Activated B cell treated with CpG ODN at 0.5 μM for 24 hours (primary cell): ENCODE data around the gene ASTN1. TPM values are rescaled to one million over a fixed set of nuclear protein-coding genes. Genes with fewer than 3 reads are reported as not detected.

Source experiments
- ATAC-seq: fragments of 200-7000 bp; cut with Tn5 transposase; one replicate; pipeline ENCODE4 v1.10.0; 2021; ENCODE audit warnings: low read depth, mild to moderate bottlenecking, moderate library complexity
- CTCF ChIA-PET: fragments of 350-600 bp; sonication (Branson Sonifier 250); formaldehyde crosslinking; loops from one replicate; lab custom pipeline; 2021; ENCODE audit warnings: antibody characterized with exemption; lab: Charles Lee
- POLR2A ChIA-PET: fragments of 350-600 bp; sonication (Branson Sonifier 250); formaldehyde crosslinking; loops from one replicate; lab custom pipeline; 2021; ENCODE audit warnings: antibody characterized with exemption; lab: Charles Lee
- DNase-seq: peaks from one replicate; pipeline ENCODE4 v3.0.0; 2022
- H3K27ac Mint-ChIP-seq: one replicate; pipeline ENCODE4 v1.8.0; 2020; ENCODE audit warnings: mixed read lengths
- H3K27me3 Mint-ChIP-seq: one replicate; pipeline ENCODE4 v1.8.0; 2021; ENCODE audit warnings: mixed read lengths
- H3K36me3 Mint-ChIP-seq: one replicate; pipeline ENCODE4 v1.8.0; 2021; ENCODE audit warnings: low read depth, mixed read lengths
- H3K4me1 Mint-ChIP-seq: one replicate; pipeline ENCODE4 v1.8.0; 2021; ENCODE audit warnings: mixed read lengths
- H3K4me3 Mint-ChIP-seq: one replicate; pipeline ENCODE4 v1.8.0; 2020; ENCODE audit warnings: mild to moderate bottlenecking, mixed read lengths
- H3K9me3 Mint-ChIP-seq: one replicate; pipeline ENCODE4 v1.8.0; 2020; ENCODE audit warnings: mixed read lengths
- intact Hi-C: fragments of 100-400 bp; cut with micrococcal nuclease; formaldehyde crosslinking; loops from one replicate; pipeline ENCODE4 v1.15.1; 2024
- total RNA-seq: library from RNA; stranded (reverse); gene quantifications from 2 replicates; pipeline ENCODE4 v1.2.3, GENCODE V29; 2022
- TF ChIP-seq, protein P1 (sequence below): fragments of 200-600 bp; IDR thresholded peaks from one replicate; pipeline ENCODE4 v1.8.0; 2022; ENCODE audit warnings: antibody characterized with exemption, mild to moderate bottlenecking

Gene ASTN1
- total RNA-seq, 1 donor from 2014 or later = not detected

DNA sequence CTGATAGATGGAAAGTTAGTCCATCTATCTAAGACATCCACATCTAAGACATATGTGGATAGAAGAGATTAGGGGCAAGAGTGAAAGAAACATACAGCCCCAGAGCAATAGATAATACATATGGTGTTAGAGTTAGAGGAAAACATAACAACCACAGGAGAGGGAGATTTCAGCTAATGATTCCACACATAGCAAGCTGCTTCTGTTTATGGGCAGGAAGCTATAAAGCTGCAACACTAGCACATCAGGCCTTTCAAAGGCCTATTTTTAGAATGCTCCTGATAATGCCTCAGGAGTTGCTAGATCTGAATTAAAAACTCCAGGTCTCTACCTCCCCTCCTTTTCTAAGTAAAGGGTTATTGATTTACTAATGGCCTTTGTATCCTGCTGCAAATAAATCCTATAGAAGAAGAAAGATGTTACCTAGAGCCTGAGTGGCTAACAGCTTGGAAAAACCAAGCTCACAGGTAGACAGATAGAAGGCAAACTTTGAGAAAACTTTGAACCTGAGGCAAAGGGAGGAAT, 42.4 kb upstream of the ASTN1 start:
- Mint-ChIP-seq H3K27me3 (no peaks in the 10 kb centered on the region), H3K27ac (no peak overlapping the region), H3K36me3 (no peaks in the 10 kb centered on the region), H3K4me3 (no peak overlapping the region), H3K4me1 (no peaks in the 10 kb centered on the region), H3K9me3 (no peaks in the 10 kb centered on the region)
- DNase-seq = no peak
- POLR2A ChIA-PET = no interaction called here
- CTCF ChIA-PET = no interaction called here
- no peak for ATAC-seq
- TF ChIP-seq, protein P1, sequence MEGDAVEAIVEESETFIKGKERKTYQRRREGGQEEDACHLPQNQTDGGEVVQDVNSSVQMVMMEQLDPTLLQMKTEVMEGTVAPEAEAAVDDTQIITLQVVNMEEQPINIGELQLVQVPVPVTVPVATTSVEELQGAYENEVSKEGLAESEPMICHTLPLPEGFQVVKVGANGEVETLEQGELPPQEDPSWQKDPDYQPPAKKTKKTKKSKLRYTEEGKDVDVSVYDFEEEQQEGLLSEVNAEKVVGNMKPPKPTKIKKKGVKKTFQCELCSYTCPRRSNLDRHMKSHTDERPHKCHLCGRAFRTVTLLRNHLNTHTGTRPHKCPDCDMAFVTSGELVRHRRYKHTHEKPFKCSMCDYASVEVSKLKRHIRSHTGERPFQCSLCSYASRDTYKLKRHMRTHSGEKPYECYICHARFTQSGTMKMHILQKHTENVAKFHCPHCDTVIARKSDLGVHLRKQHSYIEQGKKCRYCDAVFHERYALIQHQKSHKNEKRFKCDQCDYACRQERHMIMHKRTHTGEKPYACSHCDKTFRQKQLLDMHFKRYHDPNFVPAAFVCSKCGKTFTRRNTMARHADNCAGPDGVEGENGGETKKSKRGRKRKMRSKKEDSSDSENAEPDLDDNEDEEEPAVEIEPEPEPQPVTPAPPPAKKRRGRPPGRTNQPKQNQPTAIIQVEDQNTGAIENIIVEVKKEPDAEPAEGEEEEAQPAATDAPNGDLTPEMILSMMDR = no peak
- intact Hi-C loops = no loop called here

DNA sequence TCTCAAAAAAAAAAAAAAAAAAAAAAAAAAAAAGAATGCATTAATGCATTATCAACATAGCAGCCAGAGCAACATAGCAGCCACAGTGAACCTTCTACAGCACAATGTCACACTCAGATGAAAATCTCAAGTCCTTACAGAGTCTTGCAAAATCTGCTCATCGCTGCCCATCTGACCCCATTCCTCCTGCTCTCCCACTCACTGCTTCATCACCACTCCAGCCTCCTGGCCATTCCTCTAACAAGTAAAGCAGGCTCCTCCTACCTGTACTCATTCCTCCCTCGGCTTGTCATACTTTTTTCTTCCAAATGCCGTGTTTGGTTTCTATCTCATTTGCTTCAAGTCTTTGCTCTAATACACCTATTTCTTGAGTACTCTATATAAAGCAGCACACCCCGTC, 35.8 kb upstream of the ASTN1 start:
- TF ChIP-seq, protein P1 = no peak
- no peak overlapping the region for H3K27ac Mint-ChIP-seq
- ATAC-seq (no peak), DNase-seq (no peak)
- H3K4me1 Mint-ChIP-seq = no peaks in the 10 kb centered on the region
- intact Hi-C loops = no loop called here
- H3K9me3 Mint-ChIP-seq = no peaks in the 10 kb centered on the region
- H3K4me3 Mint-ChIP-seq = no peak overlapping the region
- no peaks in the 10 kb centered on the region for H3K36me3 Mint-ChIP-seq
- ChIA-PET CTCF (no interaction called here), POLR2A (no interaction called here)
- H3K27me3 Mint-ChIP-seq = no peaks in the 10 kb centered on the region

DNA sequence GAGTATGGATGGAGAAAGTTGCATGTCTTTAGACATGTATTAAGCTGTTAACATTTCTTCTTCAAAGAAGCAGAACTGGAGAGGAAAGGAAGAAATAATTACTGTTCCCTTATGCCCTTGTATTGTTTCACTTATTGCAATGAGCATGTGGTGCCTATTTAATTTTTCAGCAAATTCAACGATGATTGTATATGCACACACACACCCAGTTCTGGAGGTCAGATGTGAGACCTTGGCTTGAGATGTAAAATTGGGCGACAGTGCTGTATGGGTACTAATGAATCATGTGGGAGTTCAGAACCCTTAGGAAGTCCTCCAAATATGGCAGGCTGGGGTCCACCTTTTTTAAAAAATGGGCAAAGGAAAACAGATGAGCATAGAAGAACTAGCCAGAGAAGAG, 33.7 kb upstream of the ASTN1 start:
- Mint-ChIP-seq H3K36me3 (no peaks in the 10 kb centered on the region), H3K4me3 (no peak overlapping the region), H3K27ac (no peak overlapping the region), H3K9me3 (no peaks in the 10 kb centered on the region), H3K27me3 (no peaks in the 10 kb centered on the region), H3K4me1 (no peaks in the 10 kb centered on the region)
- TF ChIP-seq, protein P1 = no peak
- DNase-seq (no peak), ATAC-seq (no peak)
- intact Hi-C loops = no loop called here
- POLR2A ChIA-PET = no interaction called here
- CTCF ChIA-PET = no interaction called here

DNA sequence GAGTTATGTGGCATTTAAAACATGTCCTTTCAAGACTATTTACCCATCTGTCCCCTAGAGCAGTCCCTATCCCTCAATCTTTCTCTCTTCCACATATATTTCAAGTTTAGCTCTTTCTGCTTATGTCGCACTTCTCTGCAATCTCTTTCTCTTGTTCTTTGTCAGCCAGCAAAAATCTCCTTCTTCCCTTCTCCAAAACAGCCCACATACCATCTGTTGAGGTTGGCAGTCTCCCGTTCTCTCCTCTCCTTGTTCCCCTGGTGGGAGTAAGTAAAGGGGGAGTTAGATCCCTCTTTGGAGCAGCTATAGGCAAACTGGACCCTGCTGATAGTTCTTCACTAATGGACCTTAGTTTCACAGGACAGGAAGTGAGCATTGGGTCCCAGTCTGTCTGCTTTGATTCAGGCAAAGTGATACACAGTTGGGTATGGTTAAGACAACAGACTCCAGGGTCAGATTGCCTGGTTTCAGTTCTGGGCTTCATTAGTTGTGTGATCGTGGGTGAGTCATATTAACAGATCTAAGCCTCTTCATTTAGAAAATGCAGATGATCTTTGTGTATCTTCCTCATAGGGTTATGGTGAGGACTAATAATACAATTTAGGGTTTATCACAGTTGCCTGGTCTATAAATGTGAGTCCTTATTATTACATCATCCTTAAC, 25.9 kb upstream of the ASTN1 start:
- TF ChIP-seq, protein P1 = no peak
- Mint-ChIP-seq H3K9me3 (no peaks in the 10 kb centered on the region), H3K4me1 (no peaks in the 10 kb centered on the region), H3K27ac (no peak overlapping the region), H3K27me3 (peaks cover 3% of the 10 kb centered on the region), H3K36me3 (no peaks in the 10 kb centered on the region), H3K4me3 (no peak overlapping the region)
- DNase-seq (no peak), ATAC-seq (no peak)
- ChIA-PET CTCF (no interaction called here), POLR2A (no interaction called here)
- intact Hi-C loops = no loop called here

DNA sequence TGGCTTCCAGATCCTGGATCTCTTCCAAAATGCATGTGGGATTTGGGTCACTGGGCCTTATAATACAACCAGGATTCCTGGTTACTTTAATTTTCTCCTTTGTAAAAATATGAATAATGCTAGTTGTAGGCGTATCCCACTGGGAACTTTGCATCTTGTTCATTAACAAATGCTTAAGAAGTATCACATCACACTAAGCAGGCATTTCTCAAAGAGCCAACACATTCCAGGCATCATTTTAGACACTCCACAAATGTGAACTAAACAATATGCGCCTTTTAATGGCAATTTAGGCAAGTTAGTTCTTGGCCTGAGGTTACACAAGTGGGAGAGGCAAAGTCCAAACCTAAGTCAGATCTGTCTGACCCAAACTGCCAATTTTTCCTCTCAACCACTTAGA, 22.1 kb upstream of the ASTN1 start:
- Mint-ChIP-seq H3K27ac (no peak overlapping the region), H3K4me3 (no peak overlapping the region), H3K9me3 (no peaks in the 10 kb centered on the region), H3K4me1 (peaks cover 9% of the 10 kb centered on the region), H3K36me3 (no peaks in the 10 kb centered on the region), H3K27me3 (peaks cover 15% of the 10 kb centered on the region)
- no peak for ATAC-seq
- TF ChIP-seq, protein P1 = no peak
- intact Hi-C loops = no loop called here
- no peak for DNase-seq
- POLR2A ChIA-PET = no interaction called here
- CTCF ChIA-PET = no interaction called here
